ENCODE results near the gene CSN1S1. TPM values are rescaled to one million over a fixed set of nuclear protein-coding genes. Genes with fewer than 3 reads are reported as not detected.
"Not testable (repeated sequence)": the region's sequence is repeated elsewhere in the genome, so short reads cannot be mapped to it uniquely, and the experiment has no call there.

The CSN1S1 gene
- 1 to 10 TPM in 1 of 3 donors, under 1 TPM in 1, not detected in 1; 0.46 to 1.5 TPM for polyA plus RNA-seq

- Mint-ChIP-seq H3K4me3 (no peak within 1 kb of the TSS), H3K27ac (no peak within 1 kb of the TSS), H3K27me3 (ENCODE audit: low read depth in 3 of 3) (peaks cover 0 to 2% (median 2%) of the 10 kb centered on the region in 3 donors), H3K36me3 (no peaks in the 10 kb centered on the region), H3K4me1 (no peaks in the 10 kb centered on the region), H3K9me3 (peaks cover 0 to 4% (median 0%) of the 10 kb centered on the region in 6 donors)
- no peak for DNase-seq
Measured at GRCh38 chr4:69930768-69931167, at the start of gene CSN1S1. CSN1S1 (plus strand) TSS chr4:69931068; CDS start chr4:69932556, 1,488 bp downstream.

- Mint-ChIP-seq H3K36me3 (no peaks in the 10 kb centered on the region), H3K9me3 (no peaks in the 10 kb centered on the region), H3K27me3 (ENCODE audit: low read depth in 3 of 3) (no peaks in the 10 kb centered on the region), H3K4me3 (no peak overlapping the region), H3K4me1 (no peaks in the 10 kb centered on the region), H3K27ac (no peak overlapping the region)
- peak; percentile 37 to 51 (median 46) for DNase-seq
Measured at GRCh38 chr4:69881173-69881773, 49.6 kb upstream of the CSN1S1 start.

GRCh38 chr4:69882150-69882549 is 48.7 kb upstream of the CSN1S1 start:
- no peak overlapping the region for H3K4me3 Mint-ChIP-seq
- no peaks in the 10 kb centered on the region for H3K36me3 Mint-ChIP-seq
- no peaks in the 10 kb centered on the region for H3K4me1 Mint-ChIP-seq
- H3K27ac Mint-ChIP-seq: no peak overlapping the region
- DNase-seq: no peak
- no peaks in the 10 kb centered on the region for H3K27me3 Mint-ChIP-seq (ENCODE audit: low read depth in 3 of 3)
- H3K9me3 Mint-ChIP-seq: no peaks in the 10 kb centered on the region

- Mint-ChIP-seq H3K36me3 (no peaks in the 10 kb centered on the region), H3K27me3 (ENCODE audit: low read depth in 3 of 3) (peaks cover 0 to 1% (median 0%) of the 10 kb centered on the region in 3 donors), H3K27ac (no peak overlapping the region), H3K4me1 (peaks cover 3 to 7% of the 10 kb centered on the region in 2 donors), H3K4me3 (no peak overlapping the region), H3K9me3 (peaks cover 0 to 2% (median 0%) of the 10 kb centered on the region in 6 donors)
- DNase-seq: no peak
Measured at GRCh38 chr4:69888336-69888735, 42.5 kb upstream of the CSN1S1 start.

GRCh38 chr4:69894186-69894585 is 36.7 kb upstream of the CSN1S1 start:
- Mint-ChIP-seq H3K4me3 (no peak overlapping the region), H3K9me3 (peaks cover 0 to 2% (median 0%) of the 10 kb centered on the region in 6 donors), H3K4me1 (no peaks in the 10 kb centered on the region), H3K27ac (no peak overlapping the region), H3K27me3 (ENCODE audit: low read depth in 3 of 3) (peaks cover 1 to 3% (median 2%) of the 10 kb centered on the region in 3 donors), H3K36me3 (no peaks in the 10 kb centered on the region)
- no peak for DNase-seq

- Mint-ChIP-seq H3K36me3 (no peaks in the 10 kb centered on the region), H3K27me3 (ENCODE audit: low read depth in 3 of 3) (peaks cover 1 to 3% (median 2%) of the 10 kb centered on the region in 3 donors)
- DNase-seq: no peak
Measured at GRCh38 chr4:69894721-69895120, 36.1 kb upstream of the CSN1S1 start.

GRCh38 chr4:69896530-69897116 is 34.2 kb upstream of the CSN1S1 start:
- Mint-ChIP-seq H3K9me3 (no peaks in the 10 kb centered on the region), H3K4me3 (no peak overlapping the region), H3K27ac (no peak overlapping the region), H3K36me3 (no peaks in the 10 kb centered on the region), H3K27me3 (ENCODE audit: low read depth in 3 of 3) (peaks cover 0 to 3% (median 2%) of the 10 kb centered on the region in 3 donors), H3K4me1 (no peaks in the 10 kb centered on the region)
- no peak for DNase-seq

More at GRCh38 chr4:69894721-69895120, 36.1 kb upstream of the CSN1S1 start:
- no peaks in the 10 kb centered on the region for H3K4me1 Mint-ChIP-seq
- H3K4me3 Mint-ChIP-seq: no peak overlapping the region
- peaks cover 0 to 2% (median 0%) of the 10 kb centered on the region in 6 donors for H3K9me3 Mint-ChIP-seq
- H3K27ac Mint-ChIP-seq: no peak overlapping the region

GRCh38 chr4:69907151-69907550 is 23.7 kb upstream of the CSN1S1 start:
- Mint-ChIP-seq H3K36me3 (no peaks in the 10 kb centered on the region), H3K4me3 (no peak overlapping the region), H3K9me3 (peaks cover 0 to 11% (median 0%) of the 10 kb centered on the region in 6 donors), H3K27ac (no peak overlapping the region), H3K4me1 (no peaks in the 10 kb centered on the region), H3K27me3 (ENCODE audit: low read depth in 3 of 3) (peaks cover 2 to 3% (median 2%) of the 10 kb centered on the region in 3 donors)
- no peak for DNase-seq

GRCh38 chr4:69909195-69909594 is 21.7 kb upstream of the CSN1S1 start:
- H3K4me3 Mint-ChIP-seq: no peak overlapping the region
- H3K27ac Mint-ChIP-seq: no peak overlapping the region
- peaks cover 0 to 2% (median 0%) of the 10 kb centered on the region in 6 donors for H3K9me3 Mint-ChIP-seq
- DNase-seq: no peak
- H3K36me3 Mint-ChIP-seq: no peaks in the 10 kb centered on the region
- peaks cover 0 to 2% (median 2%) of the 10 kb centered on the region in 3 donors for H3K27me3 Mint-ChIP-seq (ENCODE audit: low read depth in 3 of 3)
- H3K4me1 Mint-ChIP-seq: no peaks in the 10 kb centered on the region

- no peak overlapping the region for H3K4me3 Mint-ChIP-seq
- no peak for DNase-seq
- H3K36me3 Mint-ChIP-seq: no peaks in the 10 kb centered on the region
- no peak overlapping the region for H3K27ac Mint-ChIP-seq
- H3K4me1 Mint-ChIP-seq: no peaks in the 10 kb centered on the region
- peaks cover 0 to 2% (median 2%) of the 10 kb centered on the region in 3 donors for H3K27me3 Mint-ChIP-seq (ENCODE audit: low read depth in 3 of 3)
- H3K9me3 Mint-ChIP-seq: peaks cover 0 to 3% (median 0%) of the 10 kb centered on the region in 6 donors
Measured at GRCh38 chr4:69910016-69910782, 20.7 kb upstream of the CSN1S1 start.

- no peak overlapping the region for H3K27ac Mint-ChIP-seq
- no peak overlapping the region for H3K4me3 Mint-ChIP-seq
- DNase-seq: no peak
- H3K9me3 Mint-ChIP-seq: peaks cover 0 to 3% (median 0%) of the 10 kb centered on the region in 6 donors
- no peaks in the 10 kb centered on the region for H3K4me1 Mint-ChIP-seq
- H3K27me3 Mint-ChIP-seq (ENCODE audit: low read depth in 3 of 3): peaks cover 0 to 4% (median 4%) of the 10 kb centered on the region in 3 donors
- H3K36me3 Mint-ChIP-seq: no peaks in the 10 kb centered on the region
Measured at GRCh38 chr4:69920874-69921273, 10.0 kb upstream of the CSN1S1 start.

GRCh38 chr4:69923782-69924410 is 7.0 kb upstream of the CSN1S1 start:
- DNase-seq; H3K36me3 Mint-ChIP-seq; H3K27me3 Mint-ChIP-seq (ENCODE audit: low read depth in 3 of 3); H3K9me3 Mint-ChIP-seq; H3K4me1 Mint-ChIP-seq; H3K4me3 Mint-ChIP-seq; H3K27ac Mint-ChIP-seq: not testable (repeated sequence)

- no peak overlapping the region for H3K27ac Mint-ChIP-seq
- no peaks in the 10 kb centered on the region for H3K4me1 Mint-ChIP-seq
- H3K27me3 Mint-ChIP-seq (ENCODE audit: low read depth in 3 of 3): peaks cover 0 to 2% (median 0%) of the 10 kb centered on the region in 3 donors
- no peak overlapping the region for H3K4me3 Mint-ChIP-seq
- peaks cover 0 to 4% (median 0%) of the 10 kb centered on the region in 6 donors for H3K9me3 Mint-ChIP-seq
- DNase-seq: no peak
- no peaks in the 10 kb centered on the region for H3K36me3 Mint-ChIP-seq
Measured at GRCh38 chr4:69934150-69934549, 3.3 kb downstream of the CSN1S1 start.

GRCh38 chr4:69936566-69936965 is 5.7 kb downstream of the CSN1S1 start:
- Mint-ChIP-seq H3K9me3 (peaks cover 0 to 4% (median 0%) of the 10 kb centered on the region in 6 donors), H3K36me3 (no peaks in the 10 kb centered on the region), H3K4me1 (no peaks in the 10 kb centered on the region), H3K4me3 (no peak overlapping the region), H3K27me3 (ENCODE audit: low read depth in 3 of 3) (peaks cover 0 to 2% (median 0%) of the 10 kb centered on the region in 3 donors), H3K27ac (no peak overlapping the region)
- no peak for DNase-seq
